Measurements from ENCODE around the gene ANO5.
"Not testable (repeated sequence)": the region's sequence is repeated elsewhere in the genome, so short reads cannot be mapped to it uniquely, and the experiment has no call there.

The ANO5 gene

GRCh38 chr11:22207162-22207561 is 14.3 kb downstream of the ANO5 start:
- Histone ChIP-seq H3K27ac (ENCODE audit: low read length) (no peak overlapping the region), H3K9ac (ENCODE audit: low read depth, low read length) (no peak overlapping the region), H3K27me3 (ENCODE audit: insufficient read depth, low read length) (no peaks in the 10 kb centered on the region), H3K36me3 (ENCODE audit: insufficient read depth, low read depth, low read length) (no peaks in the 10 kb centered on the region), H3K4me1 (ENCODE audit: insufficient read depth, low read length) (no peaks in the 10 kb centered on the region), H3K9me3 (ENCODE audit: insufficient read depth, low read depth, low read length) (no peaks in the 10 kb centered on the region), H3K4me3 (ENCODE audit: low read length) (no peak overlapping the region)

- Histone ChIP-seq H3K36me3 (ENCODE audit: insufficient read depth, low read depth, low read length) (no peaks in the 10 kb centered on the region), H3K9ac (ENCODE audit: low read depth, low read length) (no peak overlapping the region), H3K27ac (ENCODE audit: low read length) (no peak overlapping the region), H3K9me3 (ENCODE audit: insufficient read depth, low read depth, low read length) (no peaks in the 10 kb centered on the region), H3K4me3 (ENCODE audit: low read length) (no peak overlapping the region), H3K4me1 (ENCODE audit: insufficient read depth, low read length) (no peaks in the 10 kb centered on the region), H3K27me3 (ENCODE audit: insufficient read depth, low read length) (no peaks in the 10 kb centered on the region)
These were observed 15.4 kb downstream of the ANO5 start for GRCh38 chr11:22208151-22208858.

GRCh38 chr11:22216940-22217339 is 24.1 kb downstream of the ANO5 start:
- Histone ChIP-seq H3K36me3 (ENCODE audit: insufficient read depth, low read depth, low read length) (no peaks in the 10 kb centered on the region), H3K27me3 (ENCODE audit: insufficient read depth, low read length) (no peaks in the 10 kb centered on the region), H3K27ac (ENCODE audit: low read length) (no peak overlapping the region), H3K9me3 (ENCODE audit: insufficient read depth, low read depth, low read length) (no peaks in the 10 kb centered on the region), H3K4me1 (ENCODE audit: insufficient read depth, low read length) (no peaks in the 10 kb centered on the region), H3K4me3 (ENCODE audit: low read length) (no peak overlapping the region), H3K9ac (ENCODE audit: low read depth, low read length) (no peak overlapping the region)

GRCh38 chr11:22221143-22221542 is 28.3 kb downstream of the ANO5 start:
- no peaks in the 10 kb centered on the region for H3K27me3 ChIP-seq (ENCODE audit: insufficient read depth, low read length)
- H3K9ac ChIP-seq (ENCODE audit: low read depth, low read length) = no peak overlapping the region
- H3K4me1 ChIP-seq (ENCODE audit: insufficient read depth, low read length) = no peaks in the 10 kb centered on the region
- H3K4me3 ChIP-seq (ENCODE audit: low read length) = no peak overlapping the region
- H3K36me3 ChIP-seq (ENCODE audit: insufficient read depth, low read depth, low read length) = no peaks in the 10 kb centered on the region
- no peaks in the 10 kb centered on the region for H3K9me3 ChIP-seq (ENCODE audit: insufficient read depth, low read depth, low read length)
- no peak overlapping the region for H3K27ac ChIP-seq (ENCODE audit: low read length)

GRCh38 chr11:22225190-22225589 is 32.3 kb downstream of the ANO5 start:
- H3K9ac ChIP-seq (ENCODE audit: low read depth, low read length) = no peak overlapping the region
- H3K36me3 ChIP-seq (ENCODE audit: insufficient read depth, low read depth, low read length) = no peaks in the 10 kb centered on the region
- H3K27me3 ChIP-seq (ENCODE audit: insufficient read depth, low read length) = no peaks in the 10 kb centered on the region
- H3K27ac ChIP-seq (ENCODE audit: low read length) = no peak overlapping the region
- H3K9me3 ChIP-seq (ENCODE audit: insufficient read depth, low read depth, low read length) = no peaks in the 10 kb centered on the region
- no peak overlapping the region for H3K4me3 ChIP-seq (ENCODE audit: low read length)
- no peaks in the 10 kb centered on the region for H3K4me1 ChIP-seq (ENCODE audit: insufficient read depth, low read length)

- H3K36me3 ChIP-seq (ENCODE audit: insufficient read depth, low read depth, low read length) = no peaks in the 10 kb centered on the region
- no peak overlapping the region for H3K9ac ChIP-seq (ENCODE audit: low read depth, low read length)
- H3K9me3 ChIP-seq (ENCODE audit: insufficient read depth, low read depth, low read length) = no peaks in the 10 kb centered on the region
- no peak overlapping the region for H3K27ac ChIP-seq (ENCODE audit: low read length)
- H3K4me1 ChIP-seq (ENCODE audit: insufficient read depth, low read length) = peaks cover 15% of the 10 kb centered on the region
- H3K4me3 ChIP-seq (ENCODE audit: low read length) = peak overlapping the region; percentile 36; the same call in 1 of the 2 replicates
- H3K27me3 ChIP-seq (ENCODE audit: insufficient read depth, low read length) = no peaks in the 10 kb centered on the region
These were observed 41.9 kb downstream of the ANO5 start for GRCh38 chr11:22234743-22235142.

GRCh38 chr11:22244986-22245592 is 52.2 kb downstream of the ANO5 start:
- no peak overlapping the region for H3K4me3 ChIP-seq (ENCODE audit: low read length)
- H3K27ac ChIP-seq (ENCODE audit: low read length) = no peak overlapping the region
- H3K9ac ChIP-seq (ENCODE audit: low read depth, low read length) = no peak overlapping the region
- H3K27me3 ChIP-seq (ENCODE audit: insufficient read depth, low read length) = no peaks in the 10 kb centered on the region
- no peaks in the 10 kb centered on the region for H3K9me3 ChIP-seq (ENCODE audit: insufficient read depth, low read depth, low read length)
- no peaks in the 10 kb centered on the region for H3K4me1 ChIP-seq (ENCODE audit: insufficient read depth, low read length)
- H3K36me3 ChIP-seq (ENCODE audit: insufficient read depth, low read depth, low read length) = no peaks in the 10 kb centered on the region

- H3K4me1 ChIP-seq (ENCODE audit: insufficient read depth, low read length) = no peaks in the 10 kb centered on the region
- H3K9me3 ChIP-seq (ENCODE audit: insufficient read depth, low read depth, low read length) = no peaks in the 10 kb centered on the region
- 0 out of 2 replicates have a peak, but pooled peaks cover 6% of the 10 kb centered on the region for H3K36me3 ChIP-seq (ENCODE audit: insufficient read depth, low read depth, low read length)
- H3K27me3 ChIP-seq (ENCODE audit: insufficient read depth, low read length) = no peaks in the 10 kb centered on the region
- no peak overlapping the region for H3K27ac ChIP-seq (ENCODE audit: low read length)
- no peak overlapping the region for H3K4me3 ChIP-seq (ENCODE audit: low read length)
- H3K9ac ChIP-seq (ENCODE audit: low read depth, low read length) = no peak overlapping the region
These were observed 54.1 kb downstream of the ANO5 start for GRCh38 chr11:22246992-22247391.

- Histone ChIP-seq H3K27ac (ENCODE audit: low read length) (no peak overlapping the region), H3K9ac (ENCODE audit: low read depth, low read length) (no peak overlapping the region), H3K4me1 (ENCODE audit: insufficient read depth, low read length) (no peaks in the 10 kb centered on the region), H3K9me3 (ENCODE audit: insufficient read depth, low read depth, low read length) (no peaks in the 10 kb centered on the region), H3K36me3 (ENCODE audit: insufficient read depth, low read depth, low read length) (peaks cover 6% of the 10 kb centered on the region; the same call in 1 of the 2 replicates), H3K27me3 (ENCODE audit: insufficient read depth, low read length) (no peaks in the 10 kb centered on the region), H3K4me3 (ENCODE audit: low read length) (no peak overlapping the region)
These were observed 57.0 kb downstream of the ANO5 start for GRCh38 chr11:22249871-22250270.

- no peaks in the 10 kb centered on the region for H3K27me3 ChIP-seq (ENCODE audit: insufficient read depth, low read length)
- H3K9ac ChIP-seq (ENCODE audit: low read depth, low read length) = no peak overlapping the region
- no peaks in the 10 kb centered on the region for H3K9me3 ChIP-seq (ENCODE audit: insufficient read depth, low read depth, low read length)
- H3K27ac ChIP-seq (ENCODE audit: low read length) = no peak overlapping the region
- H3K36me3 ChIP-seq (ENCODE audit: insufficient read depth, low read depth, low read length) = peaks cover 8% of the 10 kb centered on the region; the same call in 1 of the 2 replicates
- no peaks in the 10 kb centered on the region for H3K4me1 ChIP-seq (ENCODE audit: insufficient read depth, low read length)
- H3K4me3 ChIP-seq (ENCODE audit: low read length) = no peak overlapping the region
These were observed 64.0 kb downstream of the ANO5 start for GRCh38 chr11:22256876-22257275.

GRCh38 chr11:22263613-22264012 is 70.7 kb downstream of the ANO5 start:
- H3K27ac ChIP-seq (ENCODE audit: low read length) = no peak overlapping the region
- no peaks in the 10 kb centered on the region for H3K4me1 ChIP-seq (ENCODE audit: insufficient read depth, low read length)
- no peaks in the 10 kb centered on the region for H3K27me3 ChIP-seq (ENCODE audit: insufficient read depth, low read length)
- H3K4me3 ChIP-seq (ENCODE audit: low read length) = no peak overlapping the region
- H3K9ac ChIP-seq (ENCODE audit: low read depth, low read length) = no peak overlapping the region
- peaks cover 5% of the 10 kb centered on the region; the same call in 1 of the 2 replicates for H3K36me3 ChIP-seq (ENCODE audit: insufficient read depth, low read depth, low read length)
- H3K9me3 ChIP-seq (ENCODE audit: insufficient read depth, low read depth, low read length) = no peaks in the 10 kb centered on the region

- H3K36me3 ChIP-seq (ENCODE audit: insufficient read depth, low read depth, low read length); H3K9ac ChIP-seq (ENCODE audit: low read depth, low read length); H3K4me1 ChIP-seq (ENCODE audit: insufficient read depth, low read length); H3K4me3 ChIP-seq (ENCODE audit: low read length); H3K9me3 ChIP-seq (ENCODE audit: insufficient read depth, low read depth, low read length); H3K27ac ChIP-seq (ENCODE audit: low read length); H3K27me3 ChIP-seq (ENCODE audit: insufficient read depth, low read length): not testable (repeated sequence)
These were observed 76.2 kb downstream of the ANO5 start for GRCh38 chr11:22268983-22269624.
